AG09319 (cell line): Measurements from ENCODE around the gene NPAS3.

Source experiments
- DNase-seq: peaks from one replicate; pipeline ENCODE4 v3.0.0-alpha.2; 2010; ENCODE audit warnings: low read depth; ENCODE audit errors: extremely low read depth
- TF ChIP-seq, protein P1 (sequence below): IDR thresholded peaks from 2 replicates; pipeline ENCODE4 v1.5.1; 2011; ENCODE audit warnings: low read depth, mild to moderate bottlenecking, inconsistent platforms, low read length, moderate library complexity

Gene NPAS3

DNA sequence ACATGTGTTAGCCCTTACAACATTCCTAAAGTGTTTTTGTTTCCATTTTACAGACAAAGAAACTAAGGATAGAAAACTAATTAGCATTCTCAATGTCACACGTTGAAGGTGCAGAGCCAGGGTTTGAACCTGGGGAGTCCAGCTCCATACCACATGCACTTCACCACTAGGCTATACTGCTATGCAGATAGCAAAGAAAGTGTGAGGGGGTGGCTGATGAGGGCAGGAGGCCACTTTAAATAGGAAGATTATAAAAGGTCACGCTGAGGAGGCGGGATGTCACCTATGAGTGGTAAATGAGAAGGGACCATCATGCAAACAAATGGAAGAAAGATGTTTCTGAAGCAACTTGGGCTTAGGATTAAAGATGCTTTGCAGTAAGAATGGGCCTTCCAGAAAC is 798.3 kb downstream of the NPAS3 start:
- DNase-seq, result no peak
- TF ChIP-seq, protein P1, sequence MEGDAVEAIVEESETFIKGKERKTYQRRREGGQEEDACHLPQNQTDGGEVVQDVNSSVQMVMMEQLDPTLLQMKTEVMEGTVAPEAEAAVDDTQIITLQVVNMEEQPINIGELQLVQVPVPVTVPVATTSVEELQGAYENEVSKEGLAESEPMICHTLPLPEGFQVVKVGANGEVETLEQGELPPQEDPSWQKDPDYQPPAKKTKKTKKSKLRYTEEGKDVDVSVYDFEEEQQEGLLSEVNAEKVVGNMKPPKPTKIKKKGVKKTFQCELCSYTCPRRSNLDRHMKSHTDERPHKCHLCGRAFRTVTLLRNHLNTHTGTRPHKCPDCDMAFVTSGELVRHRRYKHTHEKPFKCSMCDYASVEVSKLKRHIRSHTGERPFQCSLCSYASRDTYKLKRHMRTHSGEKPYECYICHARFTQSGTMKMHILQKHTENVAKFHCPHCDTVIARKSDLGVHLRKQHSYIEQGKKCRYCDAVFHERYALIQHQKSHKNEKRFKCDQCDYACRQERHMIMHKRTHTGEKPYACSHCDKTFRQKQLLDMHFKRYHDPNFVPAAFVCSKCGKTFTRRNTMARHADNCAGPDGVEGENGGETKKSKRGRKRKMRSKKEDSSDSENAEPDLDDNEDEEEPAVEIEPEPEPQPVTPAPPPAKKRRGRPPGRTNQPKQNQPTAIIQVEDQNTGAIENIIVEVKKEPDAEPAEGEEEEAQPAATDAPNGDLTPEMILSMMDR, result no peak

- DNase-seq, result no peak
- TF ChIP-seq, protein P1, result no peak
Observed at GRCh38 chr14:33737446-33737845, 798.8 kb downstream of the NPAS3 start.

- TF ChIP-seq, protein P1, result no peak
- DNase-seq, result no peak
Observed at GRCh38 chr14:33738029-33738428, 799.4 kb downstream of the NPAS3 start.

GRCh38 chr14:33738491-33738890 is 799.8 kb downstream of the NPAS3 start:
- DNase-seq, result no peak
- TF ChIP-seq, protein P1, result no peak

DNA sequence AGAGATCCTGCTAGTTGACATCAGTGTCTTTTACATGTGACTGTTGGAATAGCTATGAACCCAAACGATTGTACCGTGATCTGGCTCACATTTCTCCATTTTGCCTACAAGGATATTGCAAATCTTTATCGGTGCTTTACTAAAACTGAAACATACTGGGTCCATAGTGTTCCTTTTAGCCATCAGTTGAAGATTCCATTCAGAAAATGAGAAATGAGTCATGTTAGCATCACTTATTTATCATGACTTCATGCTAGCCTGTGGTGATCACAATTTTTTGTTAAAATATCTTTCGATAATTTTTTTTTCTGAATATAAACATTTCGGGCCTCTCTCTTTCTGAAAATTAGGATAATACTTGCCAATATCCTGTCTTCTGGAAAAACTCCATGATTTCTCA is 801.9 kb downstream of the NPAS3 start:
- TF ChIP-seq, protein P1, result no peak
- no peak for DNase-seq

- TF ChIP-seq, protein P1, result no peak
- no peak for DNase-seq
Observed at GRCh38 chr14:33742166-33742565, 803.5 kb downstream of the NPAS3 start.

DNA sequence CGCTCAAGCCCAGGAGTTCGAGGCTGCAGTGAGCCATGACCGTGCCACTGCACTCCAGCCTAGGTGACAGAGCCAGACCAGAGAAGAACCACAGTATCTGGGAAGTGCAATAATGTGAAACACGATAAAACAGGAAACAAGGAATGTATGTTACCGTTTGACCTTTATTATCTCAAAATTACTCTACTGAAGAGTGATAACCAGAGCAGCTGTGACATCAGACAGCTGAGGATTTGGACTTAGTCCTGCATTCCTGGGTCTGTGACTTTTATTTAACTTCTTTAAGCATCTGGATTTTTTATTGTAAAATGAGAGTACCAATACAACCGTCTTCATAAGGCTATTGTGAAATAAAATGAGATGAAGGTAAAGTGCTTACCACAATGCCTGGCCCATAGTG is 806.5 kb downstream of the NPAS3 start:
- DNase-seq, result no peak
- TF ChIP-seq, protein P1, result no peak
